HG02973 (cell line): ENCODE results near the gene RCL1.
"Not testable (repeated sequence)": the region's sequence is repeated elsewhere in the genome, so short reads cannot be mapped to it uniquely, and the experiment has no call there.

Experiments used
- ATAC-seq: cut with Tn5 transposase; IDR thresholded peaks from one replicate; pipeline ENCODE4 v1.9.1; 2021; ENCODE audit warnings: moderate library complexity; ENCODE audit not compliant: unreplicated experiment

Gene RCL1

GRCh38 chr9:4783191-4783590, 9.6 kb upstream of the RCL1 start:
- not testable (repeated sequence) for ATAC-seq

GRCh38 chr9:4784403-4784802, 8.3 kb upstream of the RCL1 start:
- no peak for ATAC-seq

GRCh38 chr9:4786599-4786998, 6.1 kb upstream of the RCL1 start:
- no peak for ATAC-seq

GRCh38 chr9:4787876-4788275, 4.9 kb upstream of the RCL1 start:
- no peak for ATAC-seq

- no peak for ATAC-seq
Observed at GRCh38 chr9:4788703-4789102, 4.0 kb upstream of the RCL1 start.

- ATAC-seq: peak; percentile 25
Observed at GRCh38 chr9:4792054-4792571, 631 bp upstream of the RCL1 start.

- no peak for ATAC-seq
Observed at GRCh38 chr9:4793459-4794395, 983 bp downstream of the RCL1 start.

- no peak for ATAC-seq
Observed at GRCh38 chr9:4794691-4795090, 1.9 kb downstream of the RCL1 start.

- not testable (repeated sequence) for ATAC-seq
Observed at GRCh38 chr9:4795108-4795507, 2.4 kb downstream of the RCL1 start.

- ATAC-seq: no peak
Observed at GRCh38 chr9:4796530-4796929, 3.8 kb downstream of the RCL1 start.

- no peak for ATAC-seq
Observed at GRCh38 chr9:4796988-4797853, 4.5 kb downstream of the RCL1 start.

- ATAC-seq: no peak
Observed at GRCh38 chr9:4797854-4798150, 5.1 kb downstream of the RCL1 start.

GRCh38 chr9:4798281-4799032, 5.7 kb downstream of the RCL1 start:
- no peak for ATAC-seq

GRCh38 chr9:4799033-4799430, 6.3 kb downstream of the RCL1 start:
- no peak for ATAC-seq

- no peak for ATAC-seq
Observed at GRCh38 chr9:4799775-4800174, 7.0 kb downstream of the RCL1 start.

GRCh38 chr9:4801156-4801555, 8.4 kb downstream of the RCL1 start:
- no peak for ATAC-seq

GRCh38 chr9:4803670-4804530, 11.2 kb downstream of the RCL1 start:
- ATAC-seq: no peak

GRCh38 chr9:4804531-4805016, 11.8 kb downstream of the RCL1 start:
- ATAC-seq: no peak

GRCh38 chr9:4805191-4805918, 12.6 kb downstream of the RCL1 start:
- no peak for ATAC-seq
